Thyroid gland (tissue), 4 donors: ENCODE data around the gene HDDC3. TPM values are rescaled to one million over a fixed set of nuclear protein-coding genes. Genes with fewer than 3 reads are reported as not detected.

Source experiments
- DNase-seq, 2 donors: peaks; one replicate each; pipeline ENCODE4 v3.0.0-alpha.2; 2019
- H3K27ac ChIP-seq, 3 donors: fragments of 200-600 bp; sonication (generic); 1 replicate in 2 of 3; 2 replicates in 1 of 3; pipeline ENCODE4 v1.5.1; 2016 to 2019; ENCODE audit warnings: mild to moderate bottlenecking in 1 of 3, moderate library complexity in 1 of 3
- H3K27me3 ChIP-seq: fragments of 200-600 bp; sonication (generic); one replicate; pipeline ENCODE4 v1.5.1; 2019
- H3K36me3 ChIP-seq, 2 donors: fragments of 200-600 bp; sonication (generic); one replicate each; pipeline ENCODE4 v1.5.1; 2016 to 2019
- H3K4me1 ChIP-seq, 2 donors: fragments of 200-600 bp; sonication (generic); one replicate each; pipeline ENCODE4 v1.5.1; 2017 to 2019
- H3K4me3 ChIP-seq, 3 donors: fragments of 200-600 bp; sonication (generic); replicated peaks in 1 of 3; 1 replicate in 2 of 3; 2 replicates in 1 of 3; pipeline ENCODE4 v1.5.1; 2016; ENCODE audit warnings: mild to moderate bottlenecking in 1 of 3
- H3K9me3 ChIP-seq: fragments of 200-600 bp; sonication (generic); one replicate; pipeline ENCODE4 v1.5.1; 2017
- POLR2A ChIP-seq, 2 donors: fragments of 450-650 bp; IDR thresholded peaks; one replicate each; pipeline ENCODE4 v1.6.1; 2017; ENCODE audit warnings: antibody characterized with exemption in 2 of 2, mild to moderate bottlenecking in 2 of 2, moderate library complexity in 1 of 2
- WGBS, 2 donors: methylation state at CpG; one replicate each; pipeline ENCODE4 v1.1.5; 2017; 5-methylcytosine and 5-hydroxymethylcytosine counted together
- intact Hi-C: fragments of 100-400 bp; cut with DNase I; formaldehyde crosslinking; loops from one replicate; pipeline ENCODE4 v1.15.1; 2023
- small RNA-seq: library from RNA; depleted of rRNA; stranded (forward); fragments of <200 nt; gene quantifications from one replicate; pipeline ENCODE3, GENCODE V24; 2016
- total RNA-seq, 4 donors: library from RNA; depleted of rRNA; stranded (reverse); fragments of >200 nt; gene quantifications; one replicate each; pipeline ENCODE4 v1.2.3, GENCODE V29; 2016

HDDC3 gene
- total RNA-seq, 4 donors from 2014 or later = 13.3 to 25.7 (median 18.0) TPM

GRCh38 chr15:90880381-90881145 is 51.8 kb downstream of the HDDC3 start:
- no peak for TF ChIP-seq POLR2A (IDR thresholded peaks at IDR 0.05)
- no peak for DNase-seq
- whole genome bisulfite sequencing, 2 donors = 92% methylated on average over 11 to 16 of the region's 16 CpGs
- no peak overlapping the region for H3K27ac ChIP-seq
- H3K36me3 ChIP-seq = peaks cover 62 to 66% of the 10 kb centered on the region in 2 donors
- no peaks in the 10 kb centered on the region for H3K9me3 ChIP-seq
- intact Hi-C loops = loop anchor here (10.0 kb wide), 1 partner anchor 556 kb away; no protein-coding TSS in a partner anchor
- peaks cover 22 to 27% of the 10 kb centered on the region in 2 donors for H3K4me1 ChIP-seq
- H3K27me3 ChIP-seq = no peaks in the 10 kb centered on the region
- H3K4me3 ChIP-seq = no peak overlapping the region

Small RNAs within 50 kb of the gene (small RNA-seq; reads per million reads assigned to genes)
- not detected for gene RF00019

Other genes starting within 250 kb of the HDDC3 start
- gene BLM, start 215.2 kb downstream of the HDDC3 start, total RNA-seq = 1 to 10 TPM in 3 of 4 donors, under 1 TPM in 1; 0.67 to 1.3 (median 1.2) TPM
- gene FURIN, start 64.0 kb downstream of the HDDC3 start, total RNA-seq = 100 to 1,000 TPM in 2 of 4 donors, 10 to 100 TPM in 2; 88.6 to 128 (median 102) TPM
- gene FES, start 48.0 kb downstream of the HDDC3 start, total RNA-seq = 10 to 100 TPM; 34.1 to 44.5 (median 36.0) TPM
- 100 to 1,000 TPM in 1 of 4 donors, 10 to 100 TPM in 3; 30.1 to 129 (median 58.9) TPM for gene MAN2A2, start 29.2 kb downstream of the HDDC3 start, total RNA-seq
- gene UNC45A, start 2.7 kb upstream of the HDDC3 start, total RNA-seq = 10 to 100 TPM; 26.3 to 59.3 (median 43.9) TPM
- 10 to 100 TPM in 2 of 4 donors, 1 to 10 TPM in 2; 7.6 to 15.2 (median 9.9) TPM for gene RCCD1, start 22.3 kb upstream of the HDDC3 start, total RNA-seq
- 10 to 100 TPM in 1 of 4 donors, 1 to 10 TPM in 3; 3.6 to 12.9 (median 7.2) TPM for gene PRC1, start 62.0 kb upstream of the HDDC3 start, total RNA-seq
- 10 to 100 TPM in 3 of 4 donors, 1 to 10 TPM in 1; 7.4 to 13.9 (median 12.4) TPM for gene VPS33B, start 90.0 kb upstream of the HDDC3 start, total RNA-seq
- gene SV2B, start 167.7 kb upstream of the HDDC3 start, total RNA-seq = 1 to 10 TPM in 3 of 4 donors, under 1 TPM in 1; 0.83 to 3.9 (median 2.2) TPM